ENCODE data around the gene KMT2C. TPM values are rescaled to one million over a fixed set of nuclear protein-coding genes. Genes with fewer than 3 reads are reported as not detected.

Gene KMT2C
- total RNA-seq (2021; fragmentation: NEBNext Ultra II Directional; extraction: Animal tissue kit (Norgen Biotek cat#: 25700)) (40.3 and 40.8 TPM in 2 replicates), polyA plus RNA-seq (2011; rRNA removed) (7.7 and 9.1 TPM in 2 replicates), polyA minus RNA-seq (2011; rRNA and poly(A)+ RNA removed) (38.0 and 51.4 TPM in 2 replicates)
- polyA plus RNA-seq (2011; cell fraction: cytosol; rRNA removed), result 8.4 TPM
- 26.2 TPM for polyA plus RNA-seq (2011; cell fraction: nucleus; rRNA removed)
- polyA plus RNA-seq (2012, experiment 1 of 2), result 11.3 to 14.9 TPM (median 13.5 TPM) in 4 replicates
- 0.46 TPM for polyA plus RNA-seq (2012, experiment 2 of 2)
- polyA plus RNA-seq (2013, experiment 1 of 2), result 7.9 TPM
- polyA plus RNA-seq (2013, experiment 2 of 2), result 6.6 TPM
- 23.0 TPM for polyA minus RNA-seq (2011; cell fraction: cytosol; rRNA and poly(A)+ RNA removed)
- polyA minus RNA-seq (2011; cell fraction: nucleus; rRNA and poly(A)+ RNA removed), result 79.7 TPM
- long read RNA-seq, experiment 1, partial matches to known transcripts, result 5 of 12 reads
- long read RNA-seq, experiment 1, other reads (novel, unspliced or antisense), result 7 of 12 reads
- long read RNA-seq, experiment 2, partial matches to known transcripts, result 3 of 4 reads
- long read RNA-seq, experiment 2, other reads (novel, unspliced or antisense), result 1 of 4 reads

- H4K91ac ChIP-seq (replicated peaks; ENCODE audit: insufficient read length, low read length), result no peak within 1 kb of the TSS
- no peak within 1 kb of the TSS for H3K56ac ChIP-seq (replicated peaks; ENCODE audit: insufficient read length, low read depth, low read length)
- peak within 1 kb of the TSS; percentile 63; the same call in 1 of the 2 replicates for H3K27ac ChIP-seq (ENCODE audit: low read depth, low read length)
- H4K20me1 ChIP-seq (replicated peaks in 1 of 2; ENCODE audit: control insufficient read depth in 1 of 2, insufficient read depth in 2 of 2, low read length in 2 of 2), result peaks cover 0 to 5% of the 10 kb centered on the region in 2 experiments
- no peak within 1 kb of the TSS; the same call in 1 of the 2 replicates for H2BK5ac ChIP-seq (ENCODE audit: low read depth, low read length)
- TF ChIP-seq TAF1 (IDR thresholded peaks at IDR 0.05; ENCODE audit: low read depth, low read length) (0 out of 2 replicates have a peak, but pooled peaks have one; percentile 32), PHF8 (conservative IDR thresholded peaks at IDR 0.05; ENCODE audit: low read depth, low read length) (peak; percentile 34), RBBP5 (IDR thresholded peaks at IDR 0.05; ENCODE audit: borderline replicate concordance, low read depth, low read length) (peak; percentile 58; the same call in 1 of the 2 replicates), CHD2 (IDR thresholded peaks at IDR 0.05; ENCODE audit: low read length) (no peak), KDM5A (IDR thresholded peaks at IDR 0.05; ENCODE audit: low read length) (no peak), POLR2AphosphoS5 (IDR thresholded peaks at IDR 0.05; ENCODE audit: low read depth, low read length) (peak; percentile 20; the same call in 1 of the 2 replicates), NRF1 (IDR thresholded peaks at IDR 0.05; ENCODE audit: low read depth, low read length) (no peak), KDM4A (IDR thresholded peaks at IDR 0.05; ENCODE audit: low read depth, low read length, severe bottlenecking) (peak; percentile 3)
- 2% methylated on average over 7 of the region's 107 CpGs; no CpG with 5 or more reads in 1 of the 2 experiments for WGBS, 2 experiments (ENCODE audit: extremely low coverage in 1 of 2, insufficient coverage in 1 of 2, insufficient read length in 1 of 2, insufficient replicate concordance in 2 of 2, low coverage in 1 of 2, low lambda C conversion rate in 2 of 2, missing lambda C conversion rate in 1 of 2)
- H3K79me2 ChIP-seq (ENCODE audit: control insufficient read depth in 1 of 2, insufficient read depth in 2 of 2, low read length in 2 of 2), result peaks cover 4 to 43% of the 10 kb centered on the region in 2 experiments
- peak within 1 kb of the TSS; percentile 73; the same call in 1 of the 2 replicates for H2AFZ ChIP-seq (ENCODE audit: low read length)
- H3K79me1 ChIP-seq (ENCODE audit: low read depth, low read length), result no peaks in the 10 kb centered on the region
- peak within 1 kb of the TSS; percentile 62 to 91 (median 76) for H3K4me3 ChIP-seq (ENCODE audit: extremely low read depth in 1 of 4, insufficient read depth in 2 of 4, low read depth in 3 of 4, low read length in 4 of 4)
- peak within 1 kb of the TSS; percentile 85 to 98 for H3K4me2 ChIP-seq (ENCODE audit: insufficient read depth in 1 of 2, low read depth in 2 of 2, low read length in 2 of 2)
- no peak within 1 kb of the TSS for H2BK20ac ChIP-seq (ENCODE audit: low read length)
- no peak within 1 kb of the TSS for H2BK12ac ChIP-seq (ENCODE audit: low read depth, low read length)
- H3K4me1 ChIP-seq (replicated peaks in 1 of 4; ENCODE audit: control insufficient read depth in 3 of 4, insufficient read depth in 4 of 4, low read length in 3 of 4), result peaks cover 0 to 3% (median 1%) of the 10 kb centered on the region in 4 experiments; a peak in 3 of 7 replicates
- H3K14ac ChIP-seq (ENCODE audit: insufficient read length), result no peak within 1 kb of the TSS
- H3K9ac ChIP-seq (replicated peaks in 1 of 4; ENCODE audit: extremely low read depth in 1 of 4, low read depth in 3 of 4, low read length in 3 of 4), result peak within 1 kb of the TSS in 3 of 4 experiments; percentile 42 to 61 (median 60); a peak in 4 of 7 replicates
- H3K23ac ChIP-seq (ENCODE audit: insufficient read length), result no peak within 1 kb of the TSS
- CTCF ChIA-PET (ENCODE audit: partially characterized antibody), result no interaction called here
- H2AK5ac ChIP-seq (ENCODE audit: low read depth, low read length), result no peak within 1 kb of the TSS
- H4K5ac ChIP-seq (ENCODE audit: insufficient read length, low read depth, low read length), result peak within 1 kb of the TSS; percentile 76
- no peaks in the 10 kb centered on the region; a peak in 2 of 7 replicates for H3K27me3 ChIP-seq (replicated peaks in 1 of 4; ENCODE audit: control insufficient read depth in 3 of 4, extremely low read depth in 1 of 4, insufficient read depth in 3 of 4, low read length in 3 of 4)
- peak within 1 kb of the TSS; percentile 28 for H4K8ac ChIP-seq (ENCODE audit: extremely low read depth, insufficient read depth, low read length)
- no peak within 1 kb of the TSS for H2BK15ac ChIP-seq (ENCODE audit: low read length)
- no peak within 1 kb of the TSS for H3K18ac ChIP-seq (ENCODE audit: extremely low read depth, low read length)
- no peak within 1 kb of the TSS for H2BK120ac ChIP-seq (replicated peaks; ENCODE audit: low read depth, low read length)
- H3K4ac ChIP-seq (replicated peaks; ENCODE audit: insufficient read length, low read depth, low read length), result no peak within 1 kb of the TSS
- no peaks in the 10 kb centered on the region; a peak in 1 of 4 replicates for H3K9me3 ChIP-seq (ENCODE audit: insufficient read depth in 2 of 2, low read depth in 1 of 2, low read length in 1 of 2)
- no peaks in the 10 kb centered on the region for H3K36me3 ChIP-seq (ENCODE audit: control insufficient read depth in 2 of 4, insufficient read depth in 4 of 4, low read length in 3 of 4)
- POLR2A ChIA-PET (ENCODE audit: partially characterized antibody), result interaction anchor here (0.9 to 1.5 kb wide), 3 partner anchors 14 to 278 kb away, joined by 3 read pairs; no protein-coding TSS in a partner anchor
- DNase-seq (ENCODE audit: low read depth in 1 of 2, low spot score in 2 of 2), result peak in 1 of 2 experiments; percentile 65
- peaks cover 7% of the 10 kb centered on the region; the same call in 1 of the 2 replicates for H3K23me2 ChIP-seq (ENCODE audit: low read depth, low read length)
- no peak for FAIRE-seq
Observed at GRCh38 chr7:152435384-152436110, at the start of gene KMT2C. Gene KMT2C (minus strand): TSS chr7:152436003. CDS start chr7:152435786, 217 bp downstream.

Data from H1 (cell line).